GM18520 (cell line): Measurements from ENCODE around the gene CAMLG.
"Not testable (repeated sequence)": the region's sequence is repeated elsewhere in the genome, so short reads cannot be mapped to it uniquely, and the experiment has no call there.

Source experiments
- ATAC-seq: cut with Tn5 transposase; IDR thresholded peaks from one replicate; pipeline ENCODE4 v1.9.1; 2021; ENCODE audit not compliant: unreplicated experiment

Gene CAMLG

DNA sequence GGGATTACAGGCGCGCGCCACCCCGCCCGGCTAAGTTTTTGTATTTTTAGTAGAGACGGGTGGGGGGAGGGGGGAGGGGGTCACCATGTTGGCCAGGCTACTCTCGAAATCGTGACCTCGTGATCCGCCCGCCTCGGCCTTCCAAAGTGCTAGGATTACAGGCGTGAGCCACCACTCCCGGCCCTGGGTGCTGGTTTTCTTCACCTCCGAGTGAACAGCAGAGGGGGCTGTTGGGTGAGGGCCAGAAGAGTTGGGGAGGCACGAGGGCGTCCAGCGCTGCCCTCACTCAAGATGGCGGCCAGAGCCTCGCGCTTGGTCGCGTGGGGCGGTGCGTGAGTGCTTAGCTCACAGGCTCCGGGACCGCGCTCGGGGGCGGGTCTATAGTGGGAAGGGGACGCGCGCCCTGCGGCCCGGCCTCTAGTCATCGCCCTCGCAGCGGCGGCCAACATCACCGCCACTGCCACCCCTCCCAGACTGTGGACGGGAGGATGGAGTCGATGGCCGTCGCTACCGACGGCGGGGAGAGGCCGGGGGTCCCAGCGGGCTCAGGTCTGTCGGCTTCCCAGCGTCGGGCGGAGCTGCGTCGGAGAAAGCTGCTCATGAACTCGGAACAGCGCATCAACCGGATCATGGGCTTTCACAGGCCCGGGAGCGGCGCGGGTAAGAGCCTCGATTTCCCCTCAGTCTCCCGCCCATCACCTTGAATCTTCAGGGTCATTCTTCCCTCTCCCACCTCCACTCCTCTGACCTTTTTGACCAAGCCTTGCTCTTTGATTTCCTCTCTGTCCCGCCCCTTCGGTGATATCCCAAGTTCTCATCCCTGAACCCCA, at the start of gene CAMLG:
CAMLG (plus strand) TSS at position 416 of the 830 bp plus-strand sequence; CDS start at position 489, 73 bp downstream.
- peak; percentile 96 for ATAC-seq

DNA sequence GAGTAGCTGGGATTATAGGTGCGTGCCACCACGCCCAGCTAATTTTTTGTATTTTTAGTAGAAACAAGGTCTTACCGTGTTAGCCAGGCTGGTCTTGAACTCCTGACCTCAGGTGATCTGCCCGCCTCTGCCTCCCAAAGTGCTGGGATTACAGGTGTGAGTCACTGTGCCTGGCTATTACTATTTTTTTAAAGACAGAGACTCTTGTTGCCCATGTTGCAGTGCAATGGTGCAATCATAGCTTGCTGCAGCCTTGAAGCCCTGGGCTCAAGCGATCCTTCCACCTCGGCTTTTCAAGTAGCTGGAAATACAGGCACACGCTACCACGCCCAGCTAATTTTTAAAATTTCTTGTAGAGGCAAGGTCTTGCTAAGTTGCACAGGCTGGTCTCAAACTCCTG, 48.2 kb upstream of the CAMLG start:
- not testable (repeated sequence) for ATAC-seq

DNA sequence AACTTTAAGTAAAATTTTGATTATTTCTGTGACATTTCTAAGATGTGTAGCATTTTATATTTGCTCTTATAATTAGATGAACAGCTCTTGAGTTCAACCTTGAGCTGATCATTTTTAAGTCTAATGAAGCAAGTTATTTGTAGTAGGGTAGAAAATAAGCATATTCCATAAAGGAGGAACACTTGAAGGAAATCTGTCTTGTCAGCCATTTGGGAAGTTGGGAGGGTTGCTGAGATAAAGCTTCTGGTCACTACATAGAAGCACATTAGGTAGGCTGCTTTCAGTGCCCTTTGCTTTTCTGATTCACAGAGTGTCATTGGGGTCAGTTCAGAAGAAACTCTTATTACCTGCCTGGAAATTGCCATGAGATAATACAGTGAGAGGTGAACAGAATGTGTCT, 45.6 kb upstream of the CAMLG start:
- no peak for ATAC-seq

DNA sequence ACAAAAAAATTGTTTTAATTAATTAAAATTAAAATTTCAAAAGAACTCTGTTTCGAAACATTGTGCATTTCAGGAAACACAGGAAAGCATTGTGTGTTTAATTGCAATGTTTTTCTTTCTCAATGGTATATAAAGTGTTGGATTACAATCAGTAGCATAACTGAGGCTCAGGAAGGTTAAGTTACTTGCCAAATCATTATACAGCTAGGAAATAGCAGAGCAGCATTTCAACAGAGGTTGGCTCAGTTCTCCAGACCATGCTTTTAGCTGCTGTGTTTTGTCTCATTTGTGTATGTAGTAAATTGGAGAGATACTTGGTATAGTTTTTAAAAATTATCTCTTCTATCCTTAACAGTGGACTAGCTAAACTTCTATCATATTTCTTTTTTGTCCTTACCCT, 30.0 kb upstream of the CAMLG start:
- no peak for ATAC-seq

DNA sequence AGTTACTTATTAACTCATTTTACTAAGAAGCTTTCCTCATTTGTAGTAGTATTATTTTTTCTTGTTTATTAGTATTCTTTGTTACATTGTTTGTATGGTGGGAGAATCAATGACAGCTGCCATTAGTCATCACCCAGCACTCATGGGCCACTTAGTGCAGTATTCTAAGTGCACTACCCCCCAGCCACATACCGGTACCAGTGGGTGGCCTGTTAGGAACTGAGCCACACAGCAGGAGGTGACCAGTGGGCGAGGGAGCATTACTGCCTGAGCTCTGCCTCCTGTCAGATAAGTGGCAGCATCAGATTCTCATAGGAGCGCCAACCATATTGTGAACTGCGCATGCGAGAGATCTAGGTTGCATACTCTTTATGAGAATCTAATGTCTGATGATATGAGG, 24.2 kb upstream of the CAMLG start:
- ATAC-seq, result no peak

DNA sequence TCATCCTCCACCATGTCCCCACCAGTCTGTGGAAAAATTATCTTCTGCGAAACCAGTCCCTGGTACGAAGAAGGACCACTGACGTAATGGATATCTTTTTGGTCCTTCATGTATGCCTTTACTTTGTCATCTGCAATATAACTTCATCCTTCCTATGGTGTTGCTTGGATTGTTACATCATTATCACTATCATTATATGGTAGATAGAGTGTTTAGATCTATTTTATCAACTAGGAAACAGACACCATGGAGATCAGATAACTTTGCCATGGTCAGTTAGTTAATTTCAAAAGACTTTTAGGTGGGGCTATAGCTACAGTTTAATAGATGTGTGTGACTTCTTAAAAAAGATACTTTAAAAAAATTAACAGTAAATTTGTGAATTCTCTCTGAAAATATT, 23.8 kb upstream of the CAMLG start:
- ATAC-seq, result no peak

DNA sequence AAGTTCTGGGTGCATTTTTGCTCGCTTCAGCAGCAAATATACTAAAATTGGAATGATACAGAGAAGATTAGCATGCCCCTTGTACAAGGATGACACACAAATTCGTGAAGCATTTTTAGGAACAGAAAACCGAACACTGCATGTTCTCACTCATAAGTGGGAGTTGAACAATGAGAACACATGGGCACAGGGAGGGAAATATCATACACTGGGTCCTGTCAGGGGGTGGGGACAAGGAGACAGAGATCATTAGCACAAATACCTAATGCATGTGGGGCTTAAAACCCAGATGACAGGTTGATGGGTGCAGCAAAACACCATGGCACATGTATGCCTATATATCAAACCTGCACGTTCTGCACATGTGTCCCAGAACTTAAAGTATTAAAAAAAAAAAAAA, 22.9 kb upstream of the CAMLG start:
- not testable (repeated sequence) for ATAC-seq

DNA sequence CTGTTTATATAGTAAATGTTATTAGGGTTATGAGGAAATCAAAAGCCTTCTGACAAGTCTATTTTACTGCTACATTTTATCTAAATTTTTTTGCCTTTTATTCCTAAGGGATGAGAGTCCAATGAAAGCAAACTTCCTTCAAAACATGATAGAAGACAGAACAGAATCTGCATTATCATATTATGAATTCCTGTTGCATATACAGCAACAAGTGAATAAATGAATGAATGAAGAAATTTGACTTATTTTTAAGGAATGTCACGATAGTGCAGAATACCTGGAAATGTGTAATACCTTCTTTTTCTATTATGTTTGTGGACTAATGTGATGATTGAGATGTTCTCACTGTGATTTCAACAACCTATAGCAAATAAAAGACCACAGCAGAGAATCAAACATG, 13.5 kb upstream of the CAMLG start:
- no peak for ATAC-seq

DNA sequence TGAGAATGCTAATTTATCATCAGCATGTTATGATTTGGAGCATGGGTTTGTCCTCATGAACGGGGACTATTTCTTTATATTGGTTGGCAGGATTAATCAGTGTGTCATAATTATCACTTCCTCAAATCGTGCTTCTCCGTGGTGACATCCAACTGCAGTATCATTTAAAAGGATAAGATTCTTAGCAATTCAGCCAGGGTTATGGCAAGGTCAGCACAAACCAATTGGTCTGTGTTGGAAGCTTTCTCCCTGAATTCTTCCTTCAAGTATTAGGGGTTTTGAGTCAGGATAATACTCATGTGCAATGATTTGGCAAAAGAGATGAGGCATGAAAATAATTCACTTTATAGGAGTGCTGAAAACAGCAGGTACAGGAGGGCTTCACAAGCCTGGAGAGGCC, 5.5 kb upstream of the CAMLG start:
- ATAC-seq, result no peak

DNA sequence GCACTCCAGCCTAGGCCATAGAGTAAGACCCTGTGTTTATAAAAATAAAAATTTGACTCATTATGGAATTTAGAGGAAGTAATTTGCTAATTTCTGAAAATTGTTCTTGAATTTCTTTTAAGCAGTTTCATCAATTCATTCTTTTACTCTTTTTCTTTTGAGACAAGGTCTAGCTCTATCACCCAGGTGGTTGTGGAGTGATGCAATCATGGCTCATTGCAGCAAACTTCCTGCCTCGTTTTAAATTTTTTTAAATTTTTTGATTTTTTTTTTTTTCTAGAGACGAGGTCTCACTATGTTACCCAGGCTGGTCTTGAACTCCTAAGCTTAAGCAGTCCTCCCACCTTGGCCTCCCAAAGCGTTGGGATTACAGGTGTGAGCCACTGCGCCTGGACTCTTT, 3.1 kb upstream of the CAMLG start:
- no peak for ATAC-seq

DNA sequence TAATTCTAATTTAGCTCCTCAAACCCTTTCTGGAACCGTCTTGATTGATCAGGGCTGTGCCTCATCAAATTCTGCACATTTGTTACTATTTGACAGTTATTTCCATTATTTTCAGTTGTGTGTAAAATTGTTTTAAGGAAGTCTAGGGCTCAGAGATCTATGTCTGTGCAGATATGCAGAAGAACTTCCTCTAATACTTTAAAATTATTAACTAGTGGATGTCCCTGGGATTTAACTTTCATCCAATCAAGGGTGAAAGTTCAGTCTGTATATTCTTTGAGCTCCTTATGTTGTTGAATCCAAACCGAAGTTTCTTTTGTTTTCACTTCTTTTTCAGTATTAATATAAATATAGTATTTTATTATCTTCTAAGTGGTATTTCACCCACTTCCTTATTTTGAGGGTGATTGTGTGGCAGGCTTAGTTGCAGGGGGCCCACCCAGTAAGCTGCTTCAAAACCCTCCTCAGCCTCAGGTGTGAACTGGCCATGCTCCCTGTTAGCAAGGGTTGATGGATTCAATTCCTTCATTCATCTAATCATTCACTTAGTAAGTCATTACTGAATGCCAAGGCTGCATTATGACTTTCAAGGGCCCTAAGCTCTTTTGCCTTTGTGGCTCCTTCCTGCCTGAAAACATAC, 2.1 kb upstream of the CAMLG start:
- no peak for ATAC-seq

DNA sequence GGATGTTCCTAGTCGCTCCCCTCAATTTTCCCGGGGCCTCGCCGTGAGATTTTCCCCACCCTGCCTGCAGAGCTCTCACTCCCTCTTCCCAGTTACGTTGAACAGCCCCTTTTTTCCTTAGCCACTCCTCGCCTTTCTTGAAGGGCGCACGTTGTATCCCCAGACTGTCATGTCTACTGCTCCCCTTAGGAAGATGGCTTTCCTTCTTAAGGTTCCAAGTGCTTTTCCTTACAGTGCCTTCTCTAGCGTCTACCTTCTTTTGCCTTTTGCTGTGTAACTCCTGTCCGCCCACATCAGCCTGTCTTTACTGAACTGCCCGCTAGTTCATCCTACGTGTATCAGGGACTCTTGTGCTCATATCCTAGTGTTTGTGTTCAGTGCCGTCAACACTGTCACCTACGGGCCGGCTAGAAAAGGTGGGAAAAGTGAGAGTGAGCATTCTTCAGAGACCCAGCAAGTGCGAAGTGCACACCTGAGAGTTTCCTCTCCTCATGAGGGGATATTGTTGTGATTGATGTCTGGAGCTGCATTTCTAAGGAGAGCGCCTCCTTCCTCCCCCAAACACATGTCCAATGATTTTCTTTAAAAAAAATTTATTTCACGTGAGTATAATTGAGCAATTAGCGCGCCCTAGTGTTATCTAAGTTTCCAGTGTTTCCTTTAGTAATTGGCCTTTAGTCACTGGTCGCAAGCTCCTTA, 764 bp downstream of the CAMLG start:
- ATAC-seq, result no peak

DNA sequence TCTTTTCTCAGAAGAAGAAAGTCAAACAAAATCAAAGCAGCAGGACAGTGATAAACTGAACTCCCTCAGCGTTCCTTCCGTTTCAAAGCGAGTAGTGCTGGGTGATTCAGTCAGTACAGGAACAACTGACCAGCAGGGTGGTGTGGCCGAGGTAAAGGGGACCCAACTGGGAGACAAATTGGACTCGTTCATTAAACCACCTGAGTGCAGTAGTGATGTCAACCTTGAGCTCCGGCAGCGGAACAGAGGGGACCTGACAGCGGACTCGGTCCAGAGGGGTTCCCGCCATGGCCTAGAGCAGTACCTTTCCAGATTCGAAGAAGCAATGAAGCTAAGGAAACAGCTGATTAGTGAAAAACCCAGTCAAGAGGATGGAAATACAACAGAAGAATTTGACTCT, 2.7 kb downstream of the CAMLG start:
- ATAC-seq, result no peak

DNA sequence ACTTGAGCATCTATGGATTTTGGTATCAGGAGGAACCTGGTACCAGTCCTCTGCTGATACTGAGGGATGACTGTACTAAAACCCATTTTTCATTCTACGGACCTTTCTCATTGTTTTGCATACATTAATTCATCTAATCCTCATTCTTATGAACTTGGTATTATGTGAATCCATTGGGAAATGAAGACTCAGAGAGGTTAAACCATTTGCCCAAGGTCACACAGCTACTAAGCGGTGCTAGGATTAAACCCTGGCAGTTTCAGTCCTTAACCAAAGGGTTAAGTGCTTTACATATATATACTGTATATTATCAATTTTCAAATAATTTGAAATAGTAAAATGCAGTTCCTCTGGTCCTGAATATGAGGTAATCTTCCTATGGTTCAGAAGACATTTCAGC, 3.8 kb downstream of the CAMLG start:
- ATAC-seq, result no peak

DNA sequence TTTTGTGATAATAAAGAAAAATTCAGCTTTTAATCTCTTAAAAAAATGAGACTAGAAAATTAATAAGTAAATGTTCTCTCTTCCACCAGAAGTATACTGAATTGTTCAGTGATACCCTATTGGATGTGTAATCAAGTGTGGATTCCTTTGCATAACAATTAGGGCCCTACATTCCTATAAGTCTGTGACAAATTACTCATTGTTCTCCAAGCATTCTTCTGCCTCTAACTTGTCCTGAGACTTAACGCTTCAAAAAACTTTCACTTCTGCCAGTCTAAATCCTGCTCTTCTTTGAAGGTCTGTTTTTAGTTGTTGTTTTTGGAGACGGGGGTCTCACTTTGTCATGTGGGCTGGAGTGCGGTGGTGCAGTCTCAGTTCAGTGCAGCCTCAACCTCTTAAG, 11.1 kb downstream of the CAMLG start:
- no peak for ATAC-seq

DNA sequence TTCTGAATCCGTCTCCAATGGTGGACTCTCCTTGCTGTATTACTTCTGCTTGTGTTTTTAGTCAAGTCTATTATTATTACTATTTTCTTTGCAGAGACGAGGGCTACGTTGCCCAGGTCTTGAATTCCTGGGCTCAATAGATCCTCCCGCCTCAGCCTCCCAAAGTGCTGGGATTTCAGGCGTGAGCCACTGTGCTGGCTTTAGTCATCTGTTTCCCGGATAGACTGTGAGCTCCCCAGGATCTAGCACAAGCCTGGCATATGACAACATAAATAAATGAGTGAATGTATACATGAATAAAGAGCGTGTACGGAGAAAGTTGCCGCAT, 19.8 kb downstream of the CAMLG start:
- no peak for ATAC-seq

DNA sequence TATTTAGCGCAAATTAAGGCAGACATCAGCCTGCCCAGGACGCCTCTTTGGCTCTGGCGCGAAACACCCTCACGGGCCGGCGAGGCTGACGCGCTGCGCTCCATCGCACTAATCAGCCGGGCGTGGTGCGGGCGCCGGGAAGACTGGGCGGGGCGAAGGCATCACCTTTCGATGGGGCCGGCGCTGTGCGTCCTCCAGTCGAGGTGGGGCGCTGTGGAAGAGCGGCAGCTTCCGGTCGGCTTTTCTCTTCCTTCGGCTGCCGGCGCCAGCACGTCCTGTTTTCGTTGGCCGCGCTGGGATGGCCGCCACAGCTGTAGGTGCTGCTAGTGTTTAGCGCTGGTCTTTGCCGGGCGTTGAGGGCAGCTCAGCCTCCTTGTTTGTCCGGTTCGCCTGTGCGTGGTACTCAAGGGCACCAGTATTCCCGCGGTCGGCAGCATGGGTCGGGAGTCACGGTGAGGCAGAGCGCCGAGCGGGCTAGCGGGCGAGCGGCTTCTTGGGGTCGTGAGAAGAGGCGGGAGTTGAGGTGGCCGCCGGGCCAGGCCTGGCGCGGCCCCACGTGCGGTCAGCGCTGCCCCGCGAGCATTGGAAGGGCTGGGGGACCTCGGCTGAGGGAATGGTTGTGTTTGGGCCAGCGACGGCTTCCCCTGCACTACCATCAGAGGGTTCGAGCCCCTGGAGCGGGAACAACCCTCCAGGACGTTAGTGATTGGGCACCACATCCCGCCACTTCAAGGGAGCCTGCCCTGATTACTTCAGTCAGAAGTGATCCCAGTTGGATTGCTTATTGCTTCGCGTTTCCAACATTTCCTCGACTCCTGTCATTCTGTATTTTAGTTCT, 20.4 kb downstream of the CAMLG start, which contains the start of gene DDX46:
DDX46 (plus strand) TSS at position 276 of the 838 bp plus-strand sequence; CDS start at position 436, 160 bp downstream.
- ATAC-seq, result peak; percentile 90

DNA sequence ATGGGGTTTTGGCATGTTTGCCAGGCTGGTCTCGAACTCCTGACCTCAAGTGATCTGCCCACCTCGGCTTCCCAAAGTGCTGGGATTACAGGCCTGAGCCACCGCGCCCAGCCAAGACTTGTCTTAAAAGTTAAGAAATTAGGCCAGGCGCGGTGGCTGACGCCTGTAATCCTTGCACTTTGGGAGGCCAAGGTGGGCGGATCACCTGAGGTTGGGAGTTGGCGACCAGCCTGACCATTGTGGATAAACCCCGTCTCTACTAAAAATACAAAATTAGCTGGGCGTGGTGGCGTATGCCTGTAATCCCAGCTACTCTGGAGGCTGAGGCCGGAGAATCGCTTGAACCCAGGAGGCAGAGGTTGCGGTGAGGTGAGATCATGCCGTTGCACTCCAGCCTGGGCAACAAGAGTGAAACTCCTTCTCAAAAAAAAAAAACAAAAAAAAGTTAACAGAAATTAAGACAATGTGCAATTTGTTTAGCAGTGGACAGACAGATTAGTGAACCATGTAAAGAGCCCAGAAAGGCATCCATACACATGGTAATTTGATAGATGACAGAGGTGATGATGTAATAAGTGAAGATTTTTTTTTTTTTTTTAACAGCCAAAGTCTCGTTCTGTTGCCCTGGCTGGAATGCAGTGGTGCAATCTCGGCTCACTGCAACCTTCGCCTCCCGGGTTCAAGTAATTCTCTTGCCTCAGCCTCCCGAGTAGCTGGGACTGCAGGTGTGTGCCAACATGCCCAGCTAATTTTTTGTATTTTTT, 29.4 kb downstream of the CAMLG start:
- not testable (repeated sequence) for ATAC-seq

DNA sequence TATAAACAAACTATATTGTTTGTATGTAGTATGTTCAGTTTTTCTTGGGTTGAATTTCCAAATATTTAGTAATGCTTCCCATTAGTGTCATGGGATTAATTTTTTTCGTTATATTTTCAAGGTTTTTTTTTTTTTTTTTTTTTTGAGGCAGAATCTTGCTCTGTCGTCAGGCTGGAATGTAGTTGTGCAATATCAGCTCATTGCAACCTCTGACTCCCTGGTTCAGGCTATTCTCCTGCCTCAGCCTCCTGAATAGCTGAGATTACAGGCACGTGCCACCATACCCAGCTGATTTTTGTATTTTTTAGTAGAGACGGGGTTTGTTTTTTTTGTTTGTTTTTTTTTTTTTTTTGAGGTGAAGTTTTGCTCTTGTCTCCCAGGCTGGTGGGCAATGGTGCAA, 30.9 kb downstream of the CAMLG start:
- ATAC-seq, result no peak

DNA sequence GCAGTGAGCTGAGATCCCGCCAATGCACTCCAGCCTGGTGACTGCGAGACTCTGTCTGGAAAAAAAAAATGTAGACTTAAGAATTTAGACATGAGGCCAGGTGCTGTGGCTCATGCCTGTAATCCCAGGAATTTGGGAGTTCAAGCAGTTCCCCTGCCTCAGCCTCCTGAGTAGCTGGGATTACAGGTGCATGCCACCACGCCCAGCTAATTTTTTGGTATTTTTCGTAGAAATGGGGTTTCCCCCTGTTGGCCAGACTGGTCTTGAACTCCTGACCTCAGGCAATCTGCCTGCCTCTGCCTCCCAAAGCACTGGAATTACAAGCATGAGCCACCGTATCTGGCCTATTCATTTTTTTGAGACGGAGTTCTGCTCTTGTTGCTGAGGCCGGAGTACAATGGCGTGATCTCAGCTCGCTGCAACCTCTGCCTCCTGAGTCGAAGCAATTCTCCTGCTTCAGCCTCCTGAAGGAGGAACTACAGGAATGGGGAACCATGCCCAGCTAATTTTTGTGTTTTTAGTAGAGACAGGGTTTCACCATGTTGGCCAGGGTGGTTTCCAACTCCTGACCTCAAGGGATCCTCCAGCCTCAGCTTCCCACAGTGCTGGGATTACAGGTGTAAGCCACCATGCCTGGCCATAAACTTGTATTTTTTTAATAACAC, 34.2 kb downstream of the CAMLG start:
- ATAC-seq, result no peak
